ENCODE measurements around the gene TGFBR3L.
"Not testable (repeated sequence)": the region's sequence is repeated elsewhere in the genome, so short reads cannot be mapped to it uniquely, and the experiment has no call there.

The TGFBR3L gene

DNA sequence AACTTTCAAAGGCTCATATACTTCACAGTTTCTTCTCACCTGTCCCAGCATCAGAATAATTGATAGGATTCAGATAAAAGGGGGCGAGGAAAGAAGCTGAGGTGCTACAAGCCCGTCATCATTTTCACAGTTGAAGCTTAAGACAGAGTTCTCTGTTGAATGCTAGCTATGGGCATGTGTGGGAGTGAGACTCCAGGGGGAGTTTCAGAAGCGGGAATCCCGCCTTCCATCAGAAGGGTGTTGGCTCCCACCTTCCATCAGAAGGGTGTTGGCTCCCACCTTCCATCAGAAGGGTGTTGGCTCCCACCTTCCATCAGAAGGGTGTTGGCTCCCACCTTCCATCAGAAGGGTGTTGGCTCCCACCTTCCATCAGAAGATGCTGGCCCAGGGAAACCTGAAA, 46.5 kb downstream of the TGFBR3L start:
- DNase-seq (ENCODE audit: low spot score) = not testable (repeated sequence)

- no peak for DNase-seq (ENCODE audit: low spot score)
These were observed 47.4 kb downstream of the TGFBR3L start for GRCh38 chr19:7961920-7962626.

GRCh38 chr19:7962644-7963268, 48.1 kb downstream of the TGFBR3L start:
- DNase-seq (ENCODE audit: low spot score) = no peak

DNA sequence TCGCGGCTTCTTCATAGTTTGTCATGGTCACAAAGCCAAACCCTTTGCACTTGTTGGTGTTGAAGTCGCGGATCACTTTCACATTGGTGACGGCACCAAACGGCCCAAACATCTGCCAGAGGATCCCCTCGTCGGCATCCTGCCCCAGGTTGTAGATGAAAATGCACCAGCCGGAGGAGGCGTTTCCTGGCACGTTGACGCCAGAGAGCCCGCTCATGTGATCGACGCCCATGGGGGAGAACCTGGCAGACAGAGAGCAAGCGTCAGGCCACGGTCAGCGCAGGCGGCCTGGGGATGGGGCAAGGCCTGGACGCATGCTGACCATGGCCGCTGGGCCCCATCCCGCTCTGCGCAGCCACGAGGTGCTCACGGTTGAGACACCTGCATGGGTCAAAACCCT, 48.9 kb downstream of the TGFBR3L start:
- no peak for DNase-seq (ENCODE audit: low spot score)

DNA sequence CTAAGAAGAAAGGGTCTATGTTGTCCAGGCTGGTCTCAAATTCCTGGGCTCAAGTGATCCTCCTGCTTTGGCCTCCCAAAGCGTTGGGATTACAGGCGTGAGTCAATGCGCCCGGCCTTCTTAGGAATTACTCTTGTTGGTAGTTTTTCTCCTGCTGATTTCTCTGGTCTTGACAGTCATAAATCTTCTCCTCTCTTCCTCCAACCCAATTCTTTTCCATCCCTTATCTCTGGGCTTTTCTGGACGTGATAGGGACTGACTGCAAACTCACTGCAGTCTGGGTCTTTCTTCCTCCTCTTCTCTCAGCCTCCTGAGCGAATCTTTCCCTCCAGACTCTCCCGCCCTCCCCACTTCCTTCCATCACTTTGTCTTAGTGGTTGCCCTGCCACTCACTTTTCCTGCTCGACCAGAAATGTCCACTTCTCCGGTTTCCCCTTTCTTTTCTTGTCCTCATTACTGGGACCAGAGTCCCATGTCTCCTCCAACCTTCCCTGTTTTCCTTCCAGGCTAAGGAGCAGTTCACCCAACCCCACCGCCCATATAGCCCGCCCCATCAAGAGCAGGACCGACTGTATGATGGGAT, 50.7 kb downstream of the TGFBR3L start:
- DNase-seq (ENCODE audit: low spot score) = no peak

GRCh38 chr19:7965921-7966665, 51.5 kb downstream of the TGFBR3L start:
- DNase-seq (ENCODE audit: low spot score) = no peak

DNA sequence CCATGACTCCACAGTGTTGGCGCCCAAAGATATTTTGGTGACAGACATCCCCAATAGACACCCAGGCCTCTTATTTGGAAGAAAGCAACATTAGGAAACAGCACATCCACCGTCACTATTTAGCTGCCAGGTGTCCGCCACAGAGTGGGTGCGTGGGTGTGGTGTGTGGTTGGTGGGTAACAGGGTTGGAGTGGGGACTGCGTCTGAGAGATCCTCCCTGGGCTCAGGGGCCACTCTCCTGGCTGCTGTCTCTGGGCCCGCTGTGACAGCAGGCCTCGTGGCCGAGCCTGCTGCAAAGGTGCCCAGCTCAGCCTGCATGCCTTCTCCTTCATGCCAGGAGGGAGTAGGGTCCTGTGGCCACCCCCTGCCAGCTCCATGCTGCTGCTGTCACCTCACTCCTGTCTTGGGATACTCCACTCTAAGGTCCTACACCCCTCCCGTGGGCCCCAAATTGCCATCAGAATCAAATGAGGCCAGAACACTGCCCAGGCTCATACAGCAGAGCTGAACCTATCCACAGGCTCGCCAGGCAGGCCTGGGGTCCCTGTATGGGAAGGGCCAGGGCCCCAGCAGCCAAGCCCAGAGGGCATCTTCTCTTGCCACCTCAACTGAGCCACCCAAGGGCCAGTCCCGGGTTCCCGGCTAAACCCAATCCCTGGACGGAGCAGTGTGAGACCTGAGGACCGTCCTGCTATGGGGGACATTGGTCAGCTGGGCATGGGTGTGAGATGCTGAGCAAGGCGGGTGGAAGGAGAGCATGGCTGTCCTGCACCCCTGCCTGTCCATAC, 53.6 kb downstream of the TGFBR3L start:
- no peak for DNase-seq (ENCODE audit: low spot score)
